Lower lobe of right lung (tissue), 2 donors: ENCODE data around the gene FAM53B. TPM values are rescaled to one million over a fixed set of nuclear protein-coding genes. Genes with fewer than 3 reads are reported as not detected.

Experiments used
- ATAC-seq, 2 donors: fragments of 200-7000 bp; cut with Tn5 transposase; one replicate each; pipeline ENCODE4 v1.9.1; 2020 to 2022; ENCODE audit warnings: mild to moderate bottlenecking in 2 of 2, moderate library complexity in 2 of 2
- DNase-seq: peaks from one replicate; pipeline ENCODE4 v3.0.0-alpha.2; 2020
- H3K27ac ChIP-seq: fragments of 200-600 bp; one replicate; pipeline ENCODE4 v1.8.0; 2022
- H3K27me3 ChIP-seq: fragments of 200-600 bp; one replicate; pipeline ENCODE4 v1.8.0; 2022; ENCODE audit warnings: low read depth
- H3K36me3 ChIP-seq: fragments of 200-600 bp; one replicate; pipeline ENCODE4 v1.8.0; 2022; ENCODE audit warnings: mild to moderate bottlenecking
- H3K4me1 ChIP-seq: fragments of 200-600 bp; one replicate; pipeline ENCODE4 v1.8.0; 2022
- H3K4me3 ChIP-seq: fragments of 200-600 bp; one replicate; pipeline ENCODE4 v1.8.0; 2022; ENCODE audit warnings: mild to moderate bottlenecking
- H3K9me3 ChIP-seq: fragments of 200-600 bp; one replicate; pipeline ENCODE4 v1.8.0; 2022
- intact Hi-C: fragments of 100-400 bp; cut with DNase I; formaldehyde crosslinking; loops from one replicate; pipeline ENCODE4 v1.11.0; 2022
- total RNA-seq: library from RNA; stranded (reverse); fragmentation: NEBNext Ultra II Directional; extraction: Animal tissue kit (Norgen Biotek cat#: 25700); gene quantifications from one replicate; pipeline ENCODE4 v1.2.1, GENCODE V29; 2021
- TF ChIP-seq, protein P1 (sequence below): fragments of 200-600 bp; IDR thresholded peaks from one replicate; pipeline ENCODE4 v1.8.0; 2022; ENCODE audit warnings: antibody characterized with exemption, mild to moderate bottlenecking
- donor health status: DM: no; HTN: yes; CAD: no; lungs with severe emphysema.

FAM53B gene
- total RNA-seq, 1 donor from 2014 or later = 40.7 TPM

- H3K4me3 ChIP-seq = no peak overlapping the region
Measured at GRCh38 chr10:124719213-124719851, 24.8 kb downstream of the FAM53B start.

DNA sequence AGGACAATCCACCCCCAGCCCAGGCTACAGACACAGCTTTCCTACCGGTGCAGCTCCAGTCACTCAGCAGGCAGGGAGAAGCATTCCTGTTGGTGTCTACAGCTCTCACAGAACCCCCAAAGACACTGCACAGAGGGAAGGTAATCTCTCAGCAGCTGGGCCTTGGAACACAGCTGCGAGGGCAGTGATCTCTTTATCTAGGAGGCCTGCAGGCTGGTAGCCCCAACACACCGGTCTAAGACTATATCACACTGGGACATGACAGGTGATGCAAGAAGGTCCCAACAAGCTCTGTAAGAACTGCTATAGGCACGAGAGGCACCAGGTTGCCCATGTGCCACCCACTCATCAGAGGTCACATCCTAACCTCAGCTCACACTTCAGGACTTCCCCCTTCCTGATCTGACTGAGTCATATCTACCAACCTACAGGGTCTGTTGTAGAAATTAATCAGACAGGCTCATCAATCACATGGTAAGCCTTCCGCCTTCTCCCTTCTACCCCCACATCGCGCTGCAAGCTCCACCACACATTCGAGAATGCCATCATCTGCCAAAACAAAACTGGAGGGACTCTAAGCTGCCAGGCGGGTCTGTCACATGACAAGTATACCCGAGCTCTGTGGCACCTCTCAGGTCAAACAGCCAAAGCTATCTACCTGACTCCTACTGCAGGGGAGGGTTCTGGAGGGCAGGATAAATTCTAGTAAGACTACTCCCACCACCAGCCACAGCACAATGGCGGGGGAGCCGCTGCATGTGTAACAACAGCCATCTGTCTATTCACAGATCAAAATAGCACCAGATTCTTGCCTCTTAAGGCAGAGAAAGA lies 26.1 kb downstream of the FAM53B start:
- intact Hi-C loops = no loop called here
- no peaks in the 10 kb centered on the region for H3K9me3 ChIP-seq
- no peaks in the 10 kb centered on the region for H3K27me3 ChIP-seq
- DNase-seq (no peak), ATAC-seq (peak; percentile 74 to 81)
- peaks cover 94% of the 10 kb centered on the region for H3K4me1 ChIP-seq
- no peaks in the 10 kb centered on the region for H3K36me3 ChIP-seq
- TF ChIP-seq, protein P1, sequence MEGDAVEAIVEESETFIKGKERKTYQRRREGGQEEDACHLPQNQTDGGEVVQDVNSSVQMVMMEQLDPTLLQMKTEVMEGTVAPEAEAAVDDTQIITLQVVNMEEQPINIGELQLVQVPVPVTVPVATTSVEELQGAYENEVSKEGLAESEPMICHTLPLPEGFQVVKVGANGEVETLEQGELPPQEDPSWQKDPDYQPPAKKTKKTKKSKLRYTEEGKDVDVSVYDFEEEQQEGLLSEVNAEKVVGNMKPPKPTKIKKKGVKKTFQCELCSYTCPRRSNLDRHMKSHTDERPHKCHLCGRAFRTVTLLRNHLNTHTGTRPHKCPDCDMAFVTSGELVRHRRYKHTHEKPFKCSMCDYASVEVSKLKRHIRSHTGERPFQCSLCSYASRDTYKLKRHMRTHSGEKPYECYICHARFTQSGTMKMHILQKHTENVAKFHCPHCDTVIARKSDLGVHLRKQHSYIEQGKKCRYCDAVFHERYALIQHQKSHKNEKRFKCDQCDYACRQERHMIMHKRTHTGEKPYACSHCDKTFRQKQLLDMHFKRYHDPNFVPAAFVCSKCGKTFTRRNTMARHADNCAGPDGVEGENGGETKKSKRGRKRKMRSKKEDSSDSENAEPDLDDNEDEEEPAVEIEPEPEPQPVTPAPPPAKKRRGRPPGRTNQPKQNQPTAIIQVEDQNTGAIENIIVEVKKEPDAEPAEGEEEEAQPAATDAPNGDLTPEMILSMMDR = no peak
- no peak overlapping the region for H3K4me3 ChIP-seq
- peak overlapping the region; percentile 84 for H3K27ac ChIP-seq

More at GRCh38 chr10:124719213-124719851, 24.8 kb downstream of the FAM53B start:
- intact Hi-C loops = no loop called here
- Histone ChIP-seq H3K36me3 (no peaks in the 10 kb centered on the region), H3K27me3 (no peaks in the 10 kb centered on the region), H3K27ac (peak overlapping the region; percentile 84), H3K9me3 (no peaks in the 10 kb centered on the region), H3K4me1 (peaks cover 94% of the 10 kb centered on the region)
- DNase-seq (no peak), ATAC-seq (peak; percentile 59 to 61)
- TF ChIP-seq, protein P1 = peak; percentile 63

GRCh38 chr10:124717041-124717757 lies 27.0 kb downstream of the FAM53B start:
- Histone ChIP-seq H3K4me1 (peaks cover 90% of the 10 kb centered on the region), H3K4me3 (no peak overlapping the region), H3K36me3 (no peaks in the 10 kb centered on the region), H3K27me3 (no peaks in the 10 kb centered on the region), H3K27ac (peak overlapping the region; percentile 84), H3K9me3 (no peaks in the 10 kb centered on the region)
- intact Hi-C loops = no loop called here
- DNase-seq (no peak), ATAC-seq (no peak)
- TF ChIP-seq, protein P1 = no peak

- intact Hi-C loops = no loop called here
- Histone ChIP-seq H3K4me3 (no peak overlapping the region), H3K9me3 (no peaks in the 10 kb centered on the region), H3K36me3 (no peaks in the 10 kb centered on the region), H3K27me3 (no peaks in the 10 kb centered on the region), H3K27ac (no peak overlapping the region), H3K4me1 (peaks cover 82% of the 10 kb centered on the region)
- ATAC-seq = no peak
- no peak for DNase-seq
- TF ChIP-seq, protein P1 = no peak
Measured at GRCh38 chr10:124716369-124716768, 27.8 kb downstream of the FAM53B start.

DNA sequence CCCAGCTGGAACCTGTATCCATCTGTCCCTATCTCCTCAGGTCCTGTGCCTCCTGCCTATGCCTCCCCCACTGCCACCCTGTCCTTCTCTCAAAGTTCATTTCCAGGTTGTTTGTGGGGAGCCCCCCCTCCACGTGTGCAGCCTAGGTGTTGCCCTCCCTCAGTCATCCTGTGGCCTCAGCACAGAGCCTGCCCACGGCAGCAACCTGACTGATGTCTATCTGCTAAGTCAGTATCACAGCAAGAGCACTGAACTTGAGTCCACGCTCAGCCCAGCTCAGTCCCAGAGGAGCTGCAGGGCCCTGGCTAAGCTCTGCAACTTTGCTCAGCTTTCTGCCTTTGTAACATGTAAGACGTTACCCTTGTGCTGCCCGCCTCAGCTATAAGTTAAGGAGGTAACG lies 28.7 kb downstream of the FAM53B start:
- H3K36me3 ChIP-seq = no peaks in the 10 kb centered on the region
- H3K27ac ChIP-seq = no peak overlapping the region
- H3K4me3 ChIP-seq = no peak overlapping the region
- intact Hi-C loops = no loop called here
- H3K4me1 ChIP-seq = peaks cover 82% of the 10 kb centered on the region
- TF ChIP-seq, protein P1 = no peak
- H3K9me3 ChIP-seq = no peaks in the 10 kb centered on the region
- no peaks in the 10 kb centered on the region for H3K27me3 ChIP-seq
- DNase-seq (no peak), ATAC-seq (no peak)
